ENCODE measurements around the gene ZBTB7A.

ZBTB7A gene

DNA sequence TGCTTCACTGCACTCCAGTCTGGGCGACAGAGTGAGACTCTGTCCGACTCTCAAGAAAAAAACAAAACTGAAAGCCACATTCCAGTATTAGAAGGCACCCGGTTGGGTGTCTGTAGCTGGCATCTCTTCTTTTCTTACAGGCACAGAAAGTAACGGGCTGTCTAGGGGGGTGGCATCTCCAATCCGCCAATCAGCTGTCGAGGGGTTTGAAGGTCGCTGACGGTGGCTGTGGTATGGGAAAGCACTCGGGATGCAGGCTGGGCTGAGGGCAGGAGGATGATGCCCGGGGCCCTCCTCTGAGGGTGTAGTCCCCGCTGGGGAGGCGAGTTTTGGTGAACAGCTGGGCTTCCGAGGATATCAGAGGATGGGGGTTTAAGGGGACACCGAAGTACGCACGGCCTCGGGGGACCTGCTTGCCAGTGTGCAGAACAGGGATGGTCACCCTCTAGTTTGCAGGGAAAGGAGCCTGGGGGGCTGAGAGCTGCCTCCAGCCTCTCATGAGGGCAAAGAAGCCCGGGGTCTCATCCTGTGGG, 27.0 kb upstream of the ZBTB7A start:
- DNase-seq = no peak

DNA sequence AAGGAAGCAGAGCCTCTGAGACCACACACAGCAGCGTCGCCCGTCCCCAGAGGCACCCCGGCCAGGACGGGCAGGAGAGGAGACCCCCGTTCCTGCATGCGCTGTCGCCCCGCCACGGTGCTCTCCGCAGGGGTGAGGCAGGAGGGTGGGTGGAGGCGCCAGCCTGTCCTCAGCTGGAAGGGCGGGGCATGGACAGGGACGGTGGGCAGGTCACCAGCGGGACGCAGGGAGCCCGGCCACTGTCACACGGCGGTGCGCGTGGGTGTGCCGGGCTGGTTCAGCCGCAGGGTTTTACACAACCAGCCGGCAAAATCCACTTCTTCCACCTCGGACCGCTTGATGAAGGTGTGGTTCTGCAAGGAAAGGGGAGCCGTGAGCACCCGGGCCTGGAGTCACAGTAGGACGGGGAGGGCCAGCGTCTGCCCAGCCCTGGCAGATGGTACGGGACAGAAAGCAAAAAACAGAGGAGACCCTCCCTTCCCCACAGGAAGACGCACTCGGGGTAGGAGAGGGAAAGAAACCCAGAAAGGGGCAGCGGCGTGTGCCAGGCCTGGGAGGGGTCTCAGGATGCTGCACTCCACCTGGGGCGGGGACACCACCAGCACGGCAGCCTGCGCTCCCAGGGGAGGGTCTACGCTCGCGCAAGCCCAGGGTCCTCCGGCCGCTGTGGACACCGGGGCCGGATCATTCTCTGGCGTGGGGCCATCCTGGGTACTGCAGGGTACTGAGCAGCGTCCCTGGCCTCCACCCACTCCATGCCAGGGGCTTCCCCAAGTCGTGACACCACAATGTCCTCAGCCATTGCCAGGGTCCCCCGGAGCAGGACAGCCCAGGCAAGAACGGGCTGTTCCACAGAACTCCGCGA, 23.9 kb upstream of the ZBTB7A start:
- DNase-seq = no peak

- DNase-seq = no peak
Measured at GRCh38 chr19:4089946-4090345, 23.2 kb upstream of the ZBTB7A start.

DNA sequence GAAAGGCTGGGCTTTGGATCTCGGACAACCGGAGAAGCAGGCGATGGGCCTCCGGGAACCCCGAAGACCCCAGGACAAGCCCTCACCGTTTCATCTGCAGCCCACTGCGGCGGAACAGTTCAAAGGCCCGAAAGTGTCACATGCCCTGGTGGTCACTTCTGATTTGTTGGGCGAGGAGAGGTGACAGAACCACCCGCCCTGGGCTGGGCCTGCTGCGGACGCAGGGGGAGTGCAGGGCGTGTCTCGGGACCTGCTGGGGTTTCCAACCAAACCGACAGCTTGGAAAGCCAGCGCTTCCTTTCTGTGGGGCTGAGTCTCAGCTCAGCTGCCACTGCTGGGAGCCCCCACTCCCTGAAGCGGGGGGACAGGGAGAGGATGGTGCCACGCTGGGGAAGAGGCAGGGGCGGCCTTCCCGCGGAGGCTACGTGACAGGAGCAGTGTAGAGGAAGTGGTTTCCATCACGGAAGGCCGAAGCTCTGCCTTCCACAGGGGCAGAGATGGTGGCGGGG, 22.8 kb upstream of the ZBTB7A start:
- no peak for DNase-seq

DNA sequence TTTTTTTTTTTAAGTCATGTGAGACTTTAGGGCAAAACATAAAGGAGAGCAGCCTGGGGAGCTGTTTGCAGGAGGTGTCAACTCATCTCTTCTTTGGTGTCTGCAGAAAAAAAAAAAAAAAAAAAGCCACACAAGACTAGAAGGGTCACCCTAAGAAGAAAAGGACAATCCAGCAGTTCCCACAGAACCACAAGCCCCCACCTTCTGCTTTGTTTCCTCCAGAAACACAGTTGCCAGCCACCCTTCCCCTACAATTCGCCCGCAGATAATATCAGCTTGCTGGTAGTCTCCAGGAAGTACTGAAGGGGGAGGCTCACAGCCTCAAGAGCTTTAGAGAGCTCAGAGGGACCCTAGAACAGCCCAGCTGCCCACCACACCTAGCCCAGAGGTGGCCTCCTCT, 22.3 kb upstream of the ZBTB7A start:
- no peak for DNase-seq

GRCh38 chr19:4087787-4088679, 21.3 kb upstream of the ZBTB7A start:
- no peak for DNase-seq

DNA sequence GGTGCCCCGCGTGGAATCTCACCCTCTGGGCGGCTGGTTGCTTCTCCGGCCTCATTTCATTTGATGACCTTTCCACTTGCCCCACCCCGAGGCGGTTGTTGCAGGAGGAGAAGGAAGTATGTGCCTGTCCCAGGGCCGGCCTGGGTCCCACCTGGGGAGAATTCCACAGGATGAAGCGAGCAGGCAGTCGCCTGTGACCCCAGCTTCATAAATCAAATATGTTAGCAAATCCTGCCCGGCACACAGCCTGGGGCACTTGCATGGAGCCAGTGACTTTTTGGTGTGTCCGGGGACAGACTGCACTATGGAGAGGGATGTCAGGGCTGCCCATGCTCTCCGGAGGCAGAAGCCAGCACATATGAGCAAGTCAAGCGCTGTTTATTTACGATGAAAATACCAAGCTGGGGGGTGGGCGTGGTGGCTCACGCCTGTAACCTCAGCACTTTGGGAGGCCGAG, 19.7 kb upstream of the ZBTB7A start:
- no peak for DNase-seq

DNA sequence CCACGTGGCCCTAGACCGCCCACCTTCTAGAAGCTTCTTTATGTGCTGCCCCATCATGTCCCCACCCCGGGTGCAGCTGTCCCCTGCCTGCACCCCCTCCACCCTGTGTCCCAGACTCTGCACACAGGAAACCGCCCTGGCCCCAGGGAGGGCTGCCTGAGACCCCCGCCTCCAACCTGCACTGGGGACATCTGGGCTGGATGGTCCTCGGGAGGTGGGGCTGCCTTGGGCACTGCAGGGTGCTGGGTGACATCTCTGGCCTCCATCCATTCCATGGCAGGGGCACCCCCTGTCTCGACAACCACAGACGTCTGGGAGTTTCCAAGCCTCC, 17.8 kb upstream of the ZBTB7A start:
- DNase-seq = no peak

DNA sequence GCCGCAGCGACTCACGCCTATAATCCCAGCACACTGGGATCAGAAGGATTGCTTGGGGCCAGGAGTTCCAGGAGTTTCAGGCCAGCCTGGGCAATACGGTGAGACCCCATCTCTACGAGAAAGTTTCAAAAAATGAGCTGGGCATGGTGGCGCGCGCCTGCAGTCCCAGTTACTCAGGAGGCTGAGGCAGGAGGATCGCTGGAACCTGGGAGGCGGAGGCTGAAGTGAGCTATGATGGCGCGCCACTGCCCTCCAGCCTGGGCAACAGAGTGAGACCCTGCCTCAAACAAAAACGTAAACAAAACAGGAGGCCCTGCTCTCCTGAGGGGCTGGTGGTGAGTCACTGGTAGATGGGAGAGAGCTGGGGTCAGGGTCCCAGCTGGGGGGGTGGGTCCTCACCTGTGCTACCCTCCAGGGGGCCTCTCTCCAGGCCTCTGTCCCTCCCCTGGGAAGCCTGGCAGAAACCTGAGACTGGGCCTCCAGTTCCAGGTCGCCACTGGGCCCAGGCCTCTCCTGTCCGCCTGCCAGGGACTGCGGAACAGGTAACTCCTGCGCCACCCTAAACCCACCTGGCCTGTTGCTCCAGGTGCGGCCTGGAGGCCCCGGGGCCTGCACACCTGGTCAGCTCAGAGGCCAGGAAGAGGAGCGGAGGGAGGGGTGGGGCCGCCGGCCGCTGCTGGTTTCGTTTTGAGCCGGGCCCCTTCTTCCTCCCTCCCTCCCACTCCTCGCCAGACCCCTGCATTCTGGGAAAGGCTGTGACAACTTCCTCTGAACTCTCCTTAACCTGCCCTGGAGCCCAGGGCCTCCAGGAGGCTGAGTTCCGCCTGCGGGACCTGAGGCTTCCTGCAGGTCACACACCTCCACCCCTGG, 17.2 kb upstream of the ZBTB7A start:
- no peak for DNase-seq

DNA sequence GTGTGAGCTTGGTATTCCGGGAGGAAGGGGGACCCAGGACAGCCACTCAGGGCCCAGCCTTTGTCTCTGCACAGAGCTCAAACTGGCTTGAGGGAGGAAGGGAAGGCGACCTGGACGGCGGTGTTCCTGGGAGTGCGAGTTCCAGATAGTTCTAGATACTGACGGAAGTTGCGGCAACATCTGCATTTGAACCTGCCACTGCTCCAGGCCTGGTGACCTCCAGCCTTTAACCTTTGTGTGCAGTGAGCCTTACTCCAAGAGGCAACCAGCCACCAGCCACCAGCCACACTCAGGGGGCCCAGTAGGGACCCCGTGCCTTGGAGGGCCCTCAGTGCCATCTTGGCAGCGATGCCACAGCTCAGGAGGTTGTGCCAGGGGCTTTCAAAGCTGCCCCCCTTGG, 15.5 kb upstream of the ZBTB7A start:
- no peak for DNase-seq

DNA sequence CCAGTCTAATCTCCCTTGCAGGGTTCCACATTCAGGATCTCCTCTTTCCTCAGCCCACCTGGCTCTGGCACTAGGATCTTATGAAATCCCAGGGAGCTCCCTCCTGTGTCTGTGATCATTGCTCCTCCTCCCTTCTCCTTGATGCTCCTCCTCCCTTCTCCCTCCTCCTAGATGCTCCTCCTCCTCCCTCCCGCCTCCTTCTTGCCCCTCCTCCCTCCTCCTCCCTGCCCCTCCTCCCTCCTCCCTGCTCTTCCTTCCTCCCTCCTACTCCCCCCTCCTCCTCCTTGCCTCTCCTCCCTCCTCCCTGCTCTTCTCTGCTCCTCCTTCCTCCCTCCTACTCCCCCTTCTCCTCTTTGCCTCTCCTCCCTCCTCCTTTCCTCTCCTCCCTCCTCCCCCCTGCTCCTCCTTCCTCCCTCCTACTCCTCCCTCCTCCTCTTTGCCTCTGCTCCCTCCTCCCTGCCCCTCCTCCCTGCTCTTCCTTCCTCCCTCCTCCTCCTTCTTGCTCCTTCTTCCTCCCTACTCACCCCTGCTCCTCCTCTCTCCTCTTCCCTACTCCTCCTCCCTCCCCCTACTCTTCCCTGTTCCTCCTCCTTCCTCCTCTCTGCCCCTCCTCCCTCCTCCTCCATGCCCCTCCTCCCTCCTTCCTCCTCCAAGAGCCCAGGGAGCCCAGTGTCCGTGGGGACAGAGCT, 14.9 kb upstream of the ZBTB7A start:
- DNase-seq = no peak

DNA sequence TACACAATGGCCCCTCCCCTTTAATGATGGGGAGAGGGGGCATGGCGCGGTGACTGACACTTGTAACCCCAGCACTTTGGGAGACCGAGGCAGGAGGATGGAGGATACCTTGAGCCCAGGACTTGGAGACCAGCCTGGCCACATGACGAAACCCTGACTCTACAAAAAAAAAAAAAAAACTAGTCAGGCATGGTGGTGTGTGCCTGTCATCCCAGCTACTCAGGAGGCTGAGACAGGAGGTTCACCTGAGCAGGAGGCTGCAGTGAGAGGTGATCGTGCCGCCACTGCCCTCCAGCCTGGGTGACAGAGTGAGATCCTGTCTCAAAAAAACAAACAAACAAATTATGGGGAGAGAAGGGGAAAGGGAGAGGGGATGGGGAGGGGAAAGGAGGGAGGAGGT, 13.8 kb upstream of the ZBTB7A start:
- no peak for DNase-seq

GRCh38 chr19:4077800-4078684, 11.3 kb upstream of the ZBTB7A start:
- DNase-seq = no peak

GRCh38 chr19:4077007-4077374, 10.3 kb upstream of the ZBTB7A start:
- DNase-seq = no peak

- DNase-seq = no peak
Measured at GRCh38 chr19:4075373-4075772, 8.7 kb upstream of the ZBTB7A start.

DNA sequence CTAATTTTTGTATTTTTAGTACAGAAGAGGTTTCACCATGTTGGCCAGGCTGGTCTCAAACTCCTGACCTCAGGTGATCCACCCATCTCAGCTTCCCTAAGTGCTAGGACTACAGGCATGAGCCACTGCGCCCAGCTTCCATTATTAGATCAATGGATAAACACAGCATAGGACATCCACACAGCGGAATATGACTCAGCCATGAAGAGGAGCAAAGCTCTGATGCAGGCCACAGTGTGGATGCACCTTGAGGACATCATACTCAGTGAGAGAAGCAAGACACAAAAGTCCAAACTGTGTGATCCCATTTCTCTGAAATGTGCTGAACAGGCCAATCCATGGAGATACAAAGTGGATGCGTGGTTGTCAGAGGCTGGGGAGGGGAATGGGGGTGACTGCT, 4.9 kb upstream of the ZBTB7A start:
- DNase-seq = no peak

GRCh38 chr19:4069331-4069959, 2.7 kb upstream of the ZBTB7A start:
- no peak for DNase-seq

DNA sequence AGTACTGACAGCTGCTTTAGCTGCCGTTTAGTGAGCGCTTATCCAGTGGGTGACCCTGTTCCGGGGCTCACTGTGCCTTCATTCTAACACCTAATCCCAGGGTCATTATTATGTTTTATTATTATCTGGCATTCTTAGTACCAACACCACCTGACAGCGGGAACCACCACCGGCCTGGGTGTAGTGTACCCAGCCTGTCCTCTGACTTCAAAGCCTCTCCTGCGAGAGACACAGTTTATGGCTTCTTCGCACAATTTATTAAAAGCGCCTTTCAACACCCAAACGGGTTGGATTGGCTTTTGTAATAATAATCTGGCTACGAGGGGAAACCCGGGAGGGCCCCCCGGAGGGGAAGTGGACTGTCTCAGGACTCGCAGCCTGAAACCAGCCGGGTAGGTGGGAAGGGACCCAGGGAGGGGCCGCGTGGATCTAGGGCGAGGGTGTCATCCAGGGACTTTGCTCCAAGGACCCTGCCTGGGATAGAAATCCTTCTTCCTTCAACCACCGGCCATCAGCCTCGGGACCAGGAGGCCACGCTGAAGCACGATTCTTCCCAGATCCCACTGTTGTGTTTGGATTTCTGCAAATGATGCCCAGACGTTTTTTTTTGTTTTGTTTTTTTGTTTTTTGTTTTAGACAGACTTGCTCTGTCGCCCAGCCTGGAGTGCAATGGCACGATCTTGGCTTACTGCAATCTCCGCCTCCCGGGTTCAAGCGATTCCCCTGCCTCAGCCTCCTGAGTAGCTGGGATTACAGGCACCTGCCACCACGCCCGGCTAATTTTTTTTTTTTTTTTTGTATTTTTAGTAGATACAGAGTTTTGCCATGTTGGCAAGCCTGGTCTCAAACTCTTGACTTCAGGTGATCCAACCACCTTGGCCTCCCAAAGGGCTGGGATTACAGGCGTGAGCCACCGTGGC, 1.6 kb upstream of the ZBTB7A start:
- DNase-seq = no peak

DNA sequence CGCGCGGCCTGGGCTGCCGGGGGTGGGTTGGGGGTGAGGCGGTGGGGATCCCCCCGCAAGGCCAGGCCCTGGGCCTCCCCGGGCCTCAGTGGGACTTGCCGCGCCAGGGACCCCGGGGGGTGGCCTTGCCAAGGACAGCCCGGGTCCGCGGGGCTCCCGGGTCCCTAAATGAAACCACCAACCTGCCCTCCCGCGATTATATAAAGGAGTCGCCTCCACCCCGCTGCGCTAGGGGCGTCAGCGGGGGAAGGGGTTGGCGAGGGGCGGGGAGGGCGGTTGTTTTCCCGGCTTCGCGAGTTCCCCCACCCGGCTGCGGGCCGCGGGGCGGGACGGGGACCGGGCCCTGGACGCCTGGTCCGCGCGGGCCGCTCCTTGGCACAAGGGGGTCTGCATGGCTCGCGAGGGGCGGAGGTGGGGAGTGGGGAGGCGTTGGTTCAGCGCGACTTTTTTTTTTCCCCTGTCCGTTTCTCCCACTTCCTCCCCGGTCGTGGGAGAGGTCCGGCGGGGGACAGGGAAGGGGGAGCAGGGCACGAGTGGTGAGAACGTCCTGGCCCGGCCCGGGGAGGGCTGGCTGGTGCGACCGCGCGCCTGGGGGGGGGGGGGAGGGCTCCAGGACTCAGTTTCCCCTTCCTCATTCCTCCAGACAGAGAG, 822 bp upstream of the ZBTB7A start:
- DNase-seq = no peak

Measured in NCI-H1105 (cell line).